K562 (cell line): ENCODE results near the gene ATP8A1. TPM values are rescaled to one million over a fixed set of nuclear protein-coding genes. Genes with fewer than 3 reads are reported as not detected.

Experiments used
- ATAC-seq: fragments of 200-7000 bp; cut with Tn5 transposase; 3 replicates; pipeline ENCODE4 v1.9.1; 2020; ENCODE audit warnings: moderate library complexity
- BruUV-seq: library from RNA; stranded (reverse); fragments of 400-500 nt; replicated peaks from 2 replicates; lab custom pipeline; 2021; lab: Mats Ljungman, UMichigan
- CTCF ChIA-PET: fragments of 300-600 bp; formaldehyde crosslinking; extraction: SDS; loops from one replicate; lab custom pipeline; 2021; ENCODE audit warnings: low intra/inter-chr PET ratio; lab: Yijun Ruan, JAX
- POLR2A ChIA-PET: fragments of 300-600, 350-650 bp; sonication (Branson Sonifier 250); formaldehyde crosslinking; extraction: SDS; loops from one replicate; lab custom pipeline; 2021; ENCODE audit warnings: antibody characterized with exemption, inconsistent platforms; lab: Yijun Ruan, JAX
- DNase-seq, 4 experiments: peaks; one replicate each; pipeline versions ENCODE4 v3.0.0 to v3.0.0-alpha.2; 2011 to 2018; ENCODE audit warnings: low spot score in 3 of 4, mixed read lengths in 3 of 4; ENCODE audit errors: extremely low read depth in 1 of 4
- FAIRE-seq: peaks from 2 replicates; lab custom pipeline; 2011; peaks lifted over from hg19 to GRCh38; lab: Jason Lieb, UNC
- H2AFZ ChIP-seq: 2 replicates; pipeline ENCODE4 v1.6.0; 2011; ENCODE audit warnings: low read depth, low read length, control low read depth, inconsistent platforms
- H3K27ac ChIP-seq: fragments of 200-600 bp; 3 replicates; pipeline ENCODE4 v1.8.0; 2011; ENCODE audit warnings: low read depth, mild to moderate bottlenecking, control low read depth, inconsistent platforms, low read length, moderate library complexity, mixed read lengths; ENCODE audit errors: extremely low read depth
- H3K27me3 ChIP-seq, 2 experiments: fragments of 300-600 bp in 1 of 2; 2 replicates in 1 of 2; 3 replicates in 1 of 2; pipeline versions ENCODE4 v1.6.0 to v1.8.0; 2011; ENCODE audit warnings: inconsistent platforms in 2 of 2, low read length in 2 of 2, mild to moderate bottlenecking in 1 of 2, mixed read lengths in 1 of 2, moderate library complexity in 1 of 2; ENCODE audit not compliant: control insufficient read depth in 2 of 2, insufficient read depth in 2 of 2
- H3K36me3 ChIP-seq: fragments of 300-600 bp; 3 replicates; pipeline ENCODE4 v1.8.0; 2011; ENCODE audit warnings: mild to moderate bottlenecking, low read length, inconsistent platforms; ENCODE audit not compliant: control insufficient read depth, insufficient read depth
- H3K4me1 ChIP-seq, 2 experiments: fragments of 200-600 bp in 1 of 2; replicated peaks in 1 of 2; 2 replicates in 1 of 2; 3 replicates in 1 of 2; pipeline versions ENCODE4 v1.5.1 to v1.8.0; 2011; ENCODE audit warnings: inconsistent platforms in 2 of 2, low read length in 2 of 2, mild to moderate bottlenecking in 1 of 2, mixed read lengths in 1 of 2, moderate library complexity in 1 of 2; ENCODE audit not compliant: control insufficient read depth in 2 of 2, insufficient read depth in 2 of 2
- H3K4me2 ChIP-seq: 2 replicates; pipeline ENCODE4 v1.6.1; 2011; ENCODE audit warnings: low read length, control low read depth, inconsistent platforms, mixed read lengths; ENCODE audit not compliant: insufficient read depth
- H3K4me3 ChIP-seq: fragments of 200-600 bp; sonication (generic), shearing (Covaris generic); 2 replicates; pipeline ENCODE4 v1.5.1; 2016; ENCODE audit warnings: control low read depth, inconsistent platforms
- H3K79me2 ChIP-seq: fragments of 200-600 bp; 3 replicates; pipeline ENCODE4 v1.8.0; 2011; ENCODE audit warnings: low read length, inconsistent platforms; ENCODE audit not compliant: control insufficient read depth, insufficient read depth
- H3K9ac ChIP-seq, 2 experiments: 2 replicates each; pipeline versions ENCODE4 v1.6.0 to v1.6.1; 2011; ENCODE audit warnings: low read depth in 2 of 2, low read length in 2 of 2, control low read depth in 1 of 2, inconsistent platforms in 1 of 2, mild to moderate bottlenecking in 1 of 2, mixed read lengths in 1 of 2; ENCODE audit not compliant: insufficient read depth in 1 of 2
- H3K9me1 ChIP-seq: one replicate; pipeline ENCODE4 v1.6.0; 2011; ENCODE audit warnings: inconsistent platforms, mild to moderate bottlenecking, low read length, moderate library complexity; ENCODE audit not compliant: control insufficient read depth, insufficient read depth
- H3K9me3 ChIP-seq: replicated peaks from 2 replicates; pipeline ENCODE4 v1.5.1; 2011; ENCODE audit warnings: low read depth, low read length, inconsistent platforms; ENCODE audit not compliant: control insufficient read depth, insufficient read depth
- H4K20me1 ChIP-seq: replicated peaks from 2 replicates; pipeline ENCODE4 v1.6.1; 2011; ENCODE audit warnings: low read length, inconsistent platforms, mixed read lengths; ENCODE audit not compliant: control insufficient read depth, insufficient read depth
- ATF3 ChIP-seq, 2 experiments: fragments of 450-650 bp in 1 of 2; sonication (generic) in 1 of 2; formaldehyde crosslinking in 1 of 2; IDR thresholded peaks in 1 of 2; conservative IDR thresholded peaks in 1 of 2; 2 replicates each; pipeline versions ENCODE4 v1.6.1 to v1.8.1; 2016 to 2023; ENCODE audit warnings: mild to moderate bottlenecking in 2 of 2, moderate library complexity in 2 of 2, inconsistent platforms in 1 of 2, missing genetic modification reagents in 1 of 2
- BRD4 ChIP-seq: fragments of 200-600 bp; sonication (generic); IDR thresholded peaks from 2 replicates; pipeline ENCODE4 v1.6.1; 2017; ENCODE audit warnings: inconsistent platforms
- SMAD2 ChIP-seq: fragments of 150-350 bp; IDR thresholded peaks from 2 replicates; pipeline ENCODE4 v1.6.1; 2014; ENCODE audit warnings: low read depth, mild to moderate bottlenecking, low read length
- TSHZ1 ChIP-seq: fragments of 250-450 bp; sonication (Bioruptor Pico); IDR thresholded peaks from 2 replicates; pipeline ENCODE4 v1.4.0; 2020; ENCODE audit warnings: mild to moderate bottlenecking, moderate library complexity
- ZNF586 ChIP-seq: fragments of 450-650 bp; formaldehyde crosslinking; conservative IDR thresholded peaks from 2 replicates; pipeline ENCODE4 v1.4.0; 2020; ENCODE audit warnings: mild to moderate bottlenecking, moderate library complexity
- WGBS: fragments of 100-300 bp; shearing (Covaris generic); methylation state at CpG from one replicate; pipeline ENCODE4 v1.1.6; 2016; ENCODE audit warnings: low coverage, mixed read lengths; ENCODE audit not compliant: insufficient coverage; ENCODE audit errors: missing lambda C conversion rate; 5-methylcytosine and 5-hydroxymethylcytosine counted together
- in situ Hi-C: fragments of 300-500 bp; cut with MboI; formaldehyde crosslinking; loops from 4 replicates; pipeline ENCODE4 v1.15.0; 2018; ENCODE audit warnings: inconsistent platforms, mixed read lengths
- intact Hi-C: fragments of 100-400 bp; cut with micrococcal nuclease; formaldehyde crosslinking; loops from 2 replicates; pipeline ENCODE4 v1.14.2; 2022
- polyA plus RNA-seq, 8 experiments: library from polyadenylated mRNA; depleted of rRNA in 4 of 8; stranded (reverse) in 5 of 8; unstranded in 3 of 8; fragments of >200 nt; fragmentation: Nextera tagmentation in 2 of 8; fragmentation: Illumina TruSeq in 1 of 8; extraction: Ambion mirVana in 2 of 8; extraction: Trizol in 1 of 8; gene quantifications; 2 replicates each; pipeline versions ENCODE4 v1.2.1 to v1.2.3, GENCODE V29; 2011 to 2014; ENCODE audit warnings: inconsistent platforms in 1 of 8, missing spikeins in 1 of 8
- total RNA-seq, 7 experiments: library from RNA; depleted of rRNA in 6 of 7; stranded (reverse); fragments of >200 nt in 6 of 7; fragmentation: Illumina TruSeq in 2 of 7; extraction: Trizol in 2 of 7; gene quantifications; 2 replicates each; pipeline versions ENCODE4 v1.2.1 to v1.2.3, GENCODE V29; 2011 to 2021; ENCODE audit warnings: low replicate concordance in 1 of 7

Gene ATP8A1
- total and polyA plus RNA-seq, 9 of the 15 experiments (the other 6 are each of a cell fraction or from before 2014, with no cell fraction given), result 0.05 to 0.29 (median 0.07) TPM; not detected in 2

DNA sequence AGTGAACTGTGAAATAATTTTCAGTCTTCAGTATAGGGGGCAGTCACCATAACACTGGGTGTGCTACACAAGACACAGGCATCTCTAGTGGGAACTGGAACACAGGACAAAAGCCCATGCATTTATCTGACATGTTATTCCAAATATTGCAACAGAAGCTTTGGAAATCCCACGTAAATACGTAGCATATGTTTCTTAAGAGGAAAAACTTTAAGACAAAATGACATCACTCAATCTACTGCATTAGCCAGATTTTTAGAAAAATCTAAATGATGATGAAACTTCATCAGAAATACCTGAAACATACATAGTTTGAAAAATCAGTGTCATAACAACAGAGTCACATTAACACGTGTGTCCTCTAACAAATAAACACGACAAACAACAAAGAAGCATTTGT, 245.1 kb downstream of the ATP8A1 start:
- WGBS, result 0% methylated on average over 4 of the region's 4 CpGs
- no peak overlapping the region for H3K4me2 ChIP-seq
- no peak overlapping the region for H3K4me3 ChIP-seq
- no peaks in the 10 kb centered on the region for H3K36me3 ChIP-seq
- no peak overlapping the region for H3K27ac ChIP-seq
- BruUV-seq, result no TSS peak
- no peaks in the 10 kb centered on the region for H3K27me3 ChIP-seq
- no peaks in the 10 kb centered on the region for H4K20me1 ChIP-seq
- DNase-seq (no peak), FAIRE-seq (no peak), ATAC-seq (no peak)
- no peak overlapping the region for H2AFZ ChIP-seq
- no peak overlapping the region for H3K9ac ChIP-seq
- no peaks in the 10 kb centered on the region for H3K79me2 ChIP-seq
- intact Hi-C loops (no loop called here), in situ Hi-C loops (no loop called here)
- CTCF ChIA-PET, result no interaction called here
- POLR2A ChIA-PET, result no interaction called here
- H3K4me1 ChIP-seq, result no peaks in the 10 kb centered on the region
- no peak for TF ChIP-seq ZNF586 (CRISPR knock-in tag)
- no peak for TF ChIP-seq SMAD2
- TF ChIP-seq BRD4, result no peak
- no peak for TF ChIP-seq TSHZ1 (CRISPR knock-in tag)
- peak; percentile 36; the same call in 1 of the 2 replicates for TF ChIP-seq ATF3 (IDR thresholded peaks at IDR 0.05)
- no peak for TF ChIP-seq ATF3 (CRISPR knock-in tag; conservative IDR thresholded peaks at IDR 0.05)
- no peaks in the 10 kb centered on the region for H3K9me1 ChIP-seq
- H3K9me3 ChIP-seq, result no peaks in the 10 kb centered on the region
